Measurements from ENCODE around the gene C8B.

Gene C8B

GRCh38 chr1:56965916-56966697, at the start of gene C8B:
Gene C8B (minus strand): TSS chr1:56966015. CDS start chr1:56965948, 67 bp downstream.
- no peak for DNase-seq

GRCh38 chr1:57015071-57015470, 49.3 kb upstream of the C8B start:
- DNase-seq, result no peak

GRCh38 chr1:57013522-57013921, 47.7 kb upstream of the C8B start:
- DNase-seq, result peak; percentile 88

GRCh38 chr1:57012315-57012714, 46.5 kb upstream of the C8B start:
- no peak for DNase-seq

GRCh38 chr1:57010511-57010910, 44.7 kb upstream of the C8B start:
- no peak for DNase-seq

- DNase-seq, result no peak
Measured at GRCh38 chr1:57007948-57008347, 42.1 kb upstream of the C8B start.

- DNase-seq, result no peak
Measured at GRCh38 chr1:57007472-57007871, 41.7 kb upstream of the C8B start.

GRCh38 chr1:57003398-57004139, 37.8 kb upstream of the C8B start:
- no peak for DNase-seq

GRCh38 chr1:56995414-56996100, 29.7 kb upstream of the C8B start:
- DNase-seq, result no peak

GRCh38 chr1:56993475-56993874, 27.7 kb upstream of the C8B start:
- DNase-seq, result no peak

- no peak for DNase-seq
Measured at GRCh38 chr1:56992318-56993125, 26.7 kb upstream of the C8B start.

GRCh38 chr1:56991576-56991975, 25.8 kb upstream of the C8B start:
- no peak for DNase-seq

- no peak for DNase-seq
Measured at GRCh38 chr1:56986397-56986796, 20.6 kb upstream of the C8B start.

- no peak for DNase-seq
Measured at GRCh38 chr1:56985857-56986256, 20.0 kb upstream of the C8B start.

- no peak for DNase-seq
Measured at GRCh38 chr1:56983484-56983883, 17.7 kb upstream of the C8B start.

GRCh38 chr1:56979986-56980755, 14.4 kb upstream of the C8B start:
- no peak for DNase-seq

GRCh38 chr1:56978819-56979218, 13.0 kb upstream of the C8B start:
- DNase-seq, result no peak

- no peak for DNase-seq
Measured at GRCh38 chr1:56977910-56978309, 12.1 kb upstream of the C8B start.

- no peak for DNase-seq
Measured at GRCh38 chr1:56975446-56975845, 9.6 kb upstream of the C8B start.

- no peak for DNase-seq
Measured at GRCh38 chr1:56973923-56974742, 8.3 kb upstream of the C8B start.

GRCh38 chr1:56972976-56973375, 7.2 kb upstream of the C8B start:
- DNase-seq, result no peak
